Lower leg skin (tissue), 4 donors: ENCODE data around the gene GNPAT. TPM values are rescaled to one million over a fixed set of nuclear protein-coding genes. Genes with fewer than 3 reads are reported as not detected.
A peak's percentile ranks its signal among the peaks of the same experiment; 100 is the strongest.

Experiments used
- DNase-seq, 2 donors: peaks; one replicate each; pipeline ENCODE4 v3.0.0-alpha.2; 2019; ENCODE audit warnings: low spot score in 2 of 2
- H3K4me3 ChIP-seq: fragments of 200-600 bp; sonication (generic); 2 replicates; pipeline ENCODE4 v1.5.1; 2017; ENCODE audit warnings: mild to moderate bottlenecking, low read depth; ENCODE audit not compliant: poor library complexity, severe bottlenecking
- POLR2A ChIP-seq, 2 donors: fragments of 450-650 bp; IDR thresholded peaks; one replicate each; pipeline ENCODE4 v1.6.1; 2016 to 2017; ENCODE audit warnings: antibody characterized with exemption in 2 of 2, mild to moderate bottlenecking in 1 of 2, moderate library complexity in 1 of 2
- WGBS, 2 donors: methylation state at CpG; one replicate each; pipeline ENCODE4 v1.1.5; 2018; 5-methylcytosine and 5-hydroxymethylcytosine counted together
- intact Hi-C: fragments of 100-400 bp; cut with DNase I; formaldehyde crosslinking; loops from one replicate; pipeline ENCODE4 v1.15.0; 2023; ENCODE audit warnings: low total_unique reads
- total RNA-seq, 4 donors: library from RNA; depleted of rRNA; stranded (reverse); fragments of >200 nt; gene quantifications; one replicate each; pipeline ENCODE4 v1.1.0, GENCODE V29; 2016
- TF ChIP-seq, protein P1 (sequence below), 3 donors: fragments of 450-650 bp; IDR thresholded peaks; one replicate each; pipeline ENCODE4 v1.5.1; 2016; ENCODE audit warnings: antibody characterized with exemption in 3 of 3, mild to moderate bottlenecking in 3 of 3, moderate library complexity in 2 of 3

The GNPAT gene
- total RNA-seq, 4 donors from 2014 or later: 24.3 to 45.7 (median 39.9) TPM

DNA sequence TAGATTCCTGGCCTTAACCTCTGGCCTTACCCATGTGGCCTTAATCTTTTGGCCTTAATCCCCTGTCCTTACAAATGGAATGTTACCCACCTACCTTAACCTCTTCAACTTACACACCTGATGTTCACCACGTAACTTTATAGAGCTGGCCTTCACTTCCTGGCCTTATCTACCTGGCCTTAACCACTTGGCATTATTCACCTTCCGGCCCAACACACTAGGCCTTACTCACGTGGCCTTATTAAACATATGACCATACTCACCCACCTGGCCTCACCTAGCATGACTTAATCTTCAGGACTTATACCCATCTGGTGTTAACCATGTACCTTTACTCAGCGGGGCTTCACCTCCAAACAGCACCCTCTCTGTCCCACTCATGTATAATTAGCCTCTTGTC is 54.9 kb downstream of the GNPAT start:
- 93 to 98% methylated on average over 4 of the region's 4 CpGs for WGBS, 2 donors
- no peak for DNase-seq
- intact Hi-C loops: no loop called here
- no peak overlapping the region for H3K4me3 ChIP-seq
- TF ChIP-seq POLR2A (IDR thresholded peaks at IDR 0.05): no peak
- TF ChIP-seq, protein P1, sequence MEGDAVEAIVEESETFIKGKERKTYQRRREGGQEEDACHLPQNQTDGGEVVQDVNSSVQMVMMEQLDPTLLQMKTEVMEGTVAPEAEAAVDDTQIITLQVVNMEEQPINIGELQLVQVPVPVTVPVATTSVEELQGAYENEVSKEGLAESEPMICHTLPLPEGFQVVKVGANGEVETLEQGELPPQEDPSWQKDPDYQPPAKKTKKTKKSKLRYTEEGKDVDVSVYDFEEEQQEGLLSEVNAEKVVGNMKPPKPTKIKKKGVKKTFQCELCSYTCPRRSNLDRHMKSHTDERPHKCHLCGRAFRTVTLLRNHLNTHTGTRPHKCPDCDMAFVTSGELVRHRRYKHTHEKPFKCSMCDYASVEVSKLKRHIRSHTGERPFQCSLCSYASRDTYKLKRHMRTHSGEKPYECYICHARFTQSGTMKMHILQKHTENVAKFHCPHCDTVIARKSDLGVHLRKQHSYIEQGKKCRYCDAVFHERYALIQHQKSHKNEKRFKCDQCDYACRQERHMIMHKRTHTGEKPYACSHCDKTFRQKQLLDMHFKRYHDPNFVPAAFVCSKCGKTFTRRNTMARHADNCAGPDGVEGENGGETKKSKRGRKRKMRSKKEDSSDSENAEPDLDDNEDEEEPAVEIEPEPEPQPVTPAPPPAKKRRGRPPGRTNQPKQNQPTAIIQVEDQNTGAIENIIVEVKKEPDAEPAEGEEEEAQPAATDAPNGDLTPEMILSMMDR (IDR thresholded peaks at IDR 0.05): no peak

DNA sequence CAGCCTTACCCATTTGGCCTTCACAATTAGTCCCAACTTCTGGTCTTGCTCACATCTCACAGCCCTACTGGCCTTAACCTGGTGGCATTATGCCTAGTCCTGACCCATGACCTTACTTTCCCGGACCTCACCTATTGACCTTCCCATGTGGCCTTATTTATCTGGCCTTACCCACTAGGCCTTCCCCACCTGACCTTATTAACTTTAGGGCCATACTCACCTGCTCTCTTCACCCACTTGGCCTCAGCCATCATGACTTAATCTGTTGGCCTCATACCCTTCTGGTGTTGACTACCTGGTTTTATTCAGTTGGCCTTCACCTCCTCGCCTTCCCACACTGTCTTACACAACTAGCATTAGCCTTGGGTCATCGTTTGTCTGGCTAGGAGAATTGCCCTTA is 61.0 kb downstream of the GNPAT start:
- TF ChIP-seq, protein P1 (IDR thresholded peaks at IDR 0.05): no peak
- TF ChIP-seq POLR2A (IDR thresholded peaks at IDR 0.05): no peak
- intact Hi-C loops: no loop called here
- WGBS, 2 donors: 89 to 93% methylated on average over 3 of the region's 3 CpGs
- no peak for DNase-seq
- H3K4me3 ChIP-seq: no peak overlapping the region

- WGBS, 2 donors: 94 to 97% methylated on average over 10 of the region's 10 CpGs
- DNase-seq: peak in 1 of 2 donors; percentile 77
- H3K4me3 ChIP-seq: no peak overlapping the region
- TF ChIP-seq, protein P1 (IDR thresholded peaks at IDR 0.05): no peak
- no peak for TF ChIP-seq POLR2A (IDR thresholded peaks at IDR 0.05)
- intact Hi-C loops: no loop called here
These were observed 69.5 kb downstream of the GNPAT start for GRCh38 chr1:231310391-231310934.

DNA sequence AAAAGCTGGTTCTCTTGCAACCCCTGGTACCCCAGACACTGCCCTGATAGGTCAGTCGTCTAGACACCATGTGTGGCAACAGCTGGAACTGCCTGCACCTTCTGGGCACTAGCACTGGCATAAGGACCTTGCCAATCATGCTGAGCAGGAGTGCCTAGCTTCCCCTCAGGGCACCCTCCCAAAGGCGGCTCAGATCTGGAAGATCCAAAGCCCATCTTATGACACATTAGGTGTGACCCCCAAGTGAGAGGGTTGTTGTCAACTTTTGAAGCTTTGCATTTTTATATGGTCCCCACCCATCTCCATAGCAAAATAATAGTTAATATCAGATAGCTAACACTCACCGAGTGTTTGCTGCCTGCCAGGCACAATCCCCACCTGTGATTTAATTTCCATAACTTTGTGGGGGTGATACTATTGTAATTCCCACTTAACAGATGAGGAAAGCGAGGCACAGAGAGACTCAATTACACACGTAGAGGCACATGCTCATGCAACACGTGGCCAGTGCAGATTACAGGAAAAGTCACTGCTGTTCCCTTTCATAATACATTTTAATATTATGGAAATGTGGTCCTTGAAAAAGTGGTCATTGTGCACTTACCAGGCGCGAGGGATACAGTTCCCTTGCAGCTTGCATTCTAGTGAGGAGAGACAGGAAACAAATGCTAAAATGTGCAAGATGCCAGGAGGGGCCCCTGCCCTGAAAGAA is 70.9 kb downstream of the GNPAT start:
- 66 to 73% methylated on average over 8 of the region's 8 CpGs for WGBS, 2 donors
- intact Hi-C loops: no loop called here
- no peak for TF ChIP-seq POLR2A (IDR thresholded peaks at IDR 0.05)
- TF ChIP-seq, protein P1 (IDR thresholded peaks at IDR 0.05): no peak
- H3K4me3 ChIP-seq: no peak overlapping the region
- peak in 1 of 2 donors; percentile 46 for DNase-seq

DNA sequence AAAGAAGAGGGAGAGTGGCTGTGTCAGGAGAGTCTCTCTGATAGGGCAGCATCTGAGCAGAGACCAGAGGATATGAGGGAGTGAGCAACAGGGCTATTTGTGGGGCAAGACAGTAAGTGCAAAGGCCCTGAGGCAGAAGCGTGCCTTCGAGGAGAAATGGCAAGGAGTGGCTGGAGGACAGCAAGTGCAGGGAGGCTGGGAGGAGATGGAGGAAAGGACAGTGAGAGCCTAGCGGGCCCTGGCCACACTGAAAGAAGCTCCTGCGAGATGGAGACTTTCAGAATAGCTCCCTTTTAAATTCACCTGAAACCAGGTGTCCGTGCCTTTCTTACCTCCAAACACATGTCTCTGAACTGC is 71.4 kb downstream of the GNPAT start:
- 89 to 95% methylated on average over 5 of the region's 5 CpGs for WGBS, 2 donors
- TF ChIP-seq, protein P1 (IDR thresholded peaks at IDR 0.05): no peak
- TF ChIP-seq POLR2A (IDR thresholded peaks at IDR 0.05): no peak
- intact Hi-C loops: no loop called here
- no peak overlapping the region for H3K4me3 ChIP-seq
- peak in 1 of 2 donors; percentile 70 for DNase-seq
